GM19324 (cell line): Measurements from ENCODE around the gene DYNC1LI1.
"Not testable (repeated sequence)": the region's sequence is repeated elsewhere in the genome, so short reads cannot be mapped to it uniquely, and the experiment has no call there.

Experiments used
- ATAC-seq: cut with Tn5 transposase; IDR thresholded peaks from one replicate; pipeline ENCODE4 v1.9.1; 2021; ENCODE audit warnings: mild to moderate bottlenecking, moderate library complexity; ENCODE audit not compliant: unreplicated experiment, low FRiP score

Gene DYNC1LI1

DNA sequence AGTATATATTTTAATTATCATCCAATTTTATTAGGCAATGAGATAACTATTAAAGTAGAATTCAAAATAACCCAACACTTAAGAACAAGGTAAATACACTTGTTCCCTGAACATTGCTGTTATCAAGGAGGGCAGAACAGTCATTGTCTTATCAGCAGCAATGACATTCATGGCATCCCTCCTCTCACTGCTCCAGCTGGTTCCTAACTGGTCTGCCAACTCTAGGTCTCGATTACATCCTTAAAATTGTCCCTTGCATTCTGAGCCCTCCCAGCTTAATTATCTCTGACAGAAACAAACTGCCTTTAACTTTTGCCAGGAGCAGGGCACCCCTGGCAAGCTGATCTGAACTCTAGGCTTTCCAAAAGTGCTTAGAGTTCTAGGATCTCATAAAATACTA, 14.0 kb upstream of the DYNC1LI1 start:
- no peak for ATAC-seq

DNA sequence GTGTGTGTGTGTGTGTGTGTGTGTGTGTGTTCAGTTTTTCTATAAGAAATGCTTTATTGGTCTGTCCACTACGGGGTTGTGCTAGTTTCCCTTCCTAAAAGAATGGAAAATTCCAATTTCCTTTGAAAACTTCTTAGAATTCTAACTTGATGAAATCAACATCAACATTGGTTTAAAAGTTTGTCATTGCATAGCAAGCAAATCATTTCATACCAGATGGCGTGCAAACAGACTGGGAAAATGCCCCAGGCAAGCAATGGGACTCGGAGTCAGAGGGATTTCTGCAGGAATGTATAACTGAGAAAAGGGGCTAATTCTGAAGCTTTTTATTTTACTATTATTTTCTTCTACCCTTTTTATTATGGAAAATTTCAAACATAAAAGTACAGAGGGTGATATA, 13.1 kb upstream of the DYNC1LI1 start:
- ATAC-seq = no peak

DNA sequence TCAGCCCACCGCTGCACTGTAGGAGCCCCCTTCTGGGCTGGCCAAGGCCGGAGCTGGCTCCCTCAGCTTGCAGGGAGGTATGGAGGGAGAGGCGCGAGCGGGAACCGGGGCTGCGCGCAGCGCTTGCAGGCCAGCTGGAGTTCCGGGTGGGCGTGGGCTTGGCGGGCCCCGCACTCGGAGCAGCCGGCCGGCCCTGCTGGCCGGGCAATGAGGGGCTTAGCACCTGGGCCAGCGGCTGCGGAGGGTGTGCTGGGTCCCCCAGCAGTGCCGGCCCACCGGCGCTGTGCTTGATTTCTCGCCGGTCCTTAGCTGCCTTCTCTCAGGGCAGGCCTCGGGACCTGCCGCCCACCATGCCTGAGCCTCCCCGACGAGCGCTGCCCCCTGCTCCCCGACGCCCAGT, 8.0 kb upstream of the DYNC1LI1 start:
- ATAC-seq = not testable (repeated sequence)

DNA sequence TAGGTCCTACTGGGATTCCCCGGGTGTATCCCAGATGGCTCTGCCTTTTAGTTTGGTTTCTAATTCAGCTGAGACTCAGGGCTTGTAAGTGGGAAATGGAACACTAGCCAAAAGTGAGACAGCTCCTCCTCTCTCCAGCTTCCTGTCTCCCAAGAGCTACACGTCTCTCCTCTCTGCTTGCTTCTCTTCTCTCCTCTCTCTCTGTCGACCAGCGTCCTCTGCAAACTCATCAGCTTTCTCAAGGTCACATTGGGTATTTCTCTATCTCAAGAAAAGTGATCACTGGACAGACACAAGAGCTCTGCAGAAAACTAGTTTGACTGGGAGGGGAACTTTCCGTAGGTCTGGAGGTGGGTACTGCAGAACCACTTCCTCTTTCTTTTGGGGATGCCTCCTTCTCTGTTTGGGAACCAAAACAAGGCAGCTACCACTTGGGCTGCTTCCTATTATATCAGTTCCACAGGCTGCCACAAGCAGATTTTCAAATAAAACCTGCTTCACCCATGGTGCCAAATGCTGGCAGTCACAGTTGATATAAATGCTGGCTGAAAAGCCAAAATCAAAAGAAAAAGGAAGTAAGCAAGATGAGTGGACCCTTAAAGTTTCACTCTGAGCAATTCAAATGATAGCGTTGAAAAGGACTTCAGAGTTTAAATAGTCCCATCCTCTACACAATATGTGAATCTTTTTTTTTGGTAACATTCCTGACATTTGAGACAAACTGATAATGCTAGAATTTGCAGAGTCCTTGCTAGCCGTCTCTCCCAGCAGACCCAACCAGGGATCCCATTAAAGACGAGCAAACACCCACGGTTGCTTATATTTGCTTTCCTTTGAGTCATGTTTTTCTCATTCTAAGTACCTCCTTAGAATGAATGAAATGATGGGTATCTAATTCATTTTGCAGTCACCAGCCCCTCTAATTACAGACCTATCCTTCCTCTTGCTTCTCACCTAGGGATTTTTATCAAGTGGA, 7.2 kb upstream of the DYNC1LI1 start:
- ATAC-seq = peak; percentile 88

DNA sequence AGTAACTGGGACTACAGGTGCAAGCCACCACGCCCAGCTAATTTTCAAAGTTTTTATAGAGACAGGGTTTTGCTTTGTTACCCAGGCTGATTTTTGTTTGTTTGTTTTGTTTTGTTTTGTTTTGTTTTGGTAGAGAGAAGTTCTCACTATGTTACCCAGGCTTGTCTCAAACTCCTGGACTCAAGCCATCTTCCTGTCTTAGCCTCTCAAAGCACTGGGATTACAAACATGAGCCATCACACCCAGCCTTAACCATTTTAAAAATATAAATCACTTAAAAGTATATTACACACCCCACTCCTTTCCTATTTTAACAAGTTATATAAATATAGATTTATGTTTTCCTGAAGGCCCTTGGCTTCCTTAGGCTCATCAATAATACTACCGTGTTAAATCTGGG, 6.5 kb upstream of the DYNC1LI1 start:
- no peak for ATAC-seq

DNA sequence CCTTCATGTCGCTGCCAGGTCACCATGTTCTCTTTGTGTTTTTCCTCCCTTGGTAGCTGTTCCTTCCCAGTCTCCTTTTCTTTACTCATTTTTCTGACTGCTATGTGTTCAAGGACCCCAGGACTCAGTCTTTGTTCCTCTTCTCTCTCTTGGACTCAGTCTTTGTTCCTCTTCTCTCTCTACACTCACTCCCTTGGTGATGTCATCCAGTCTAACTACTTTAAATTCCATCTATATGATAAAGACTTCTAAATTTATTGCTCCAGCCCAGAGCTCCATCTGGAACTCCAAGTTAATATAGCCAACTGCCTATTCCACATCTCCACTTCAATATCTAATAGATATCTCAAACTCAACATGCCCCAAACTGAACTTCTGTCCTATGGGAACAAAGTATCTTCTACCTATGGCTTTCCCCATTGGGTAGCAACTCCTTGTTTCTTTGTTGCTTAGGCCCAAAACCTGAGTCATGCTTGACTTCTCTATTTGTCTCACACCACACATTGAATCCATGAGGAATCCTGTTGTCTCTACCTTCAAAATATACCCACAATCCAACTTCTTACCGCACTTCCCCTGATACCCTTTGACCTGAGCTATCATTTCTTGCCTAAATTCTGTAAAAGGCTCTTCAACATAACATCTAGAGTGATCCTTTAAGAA, 4.9 kb upstream of the DYNC1LI1 start:
- ATAC-seq = no peak

DNA sequence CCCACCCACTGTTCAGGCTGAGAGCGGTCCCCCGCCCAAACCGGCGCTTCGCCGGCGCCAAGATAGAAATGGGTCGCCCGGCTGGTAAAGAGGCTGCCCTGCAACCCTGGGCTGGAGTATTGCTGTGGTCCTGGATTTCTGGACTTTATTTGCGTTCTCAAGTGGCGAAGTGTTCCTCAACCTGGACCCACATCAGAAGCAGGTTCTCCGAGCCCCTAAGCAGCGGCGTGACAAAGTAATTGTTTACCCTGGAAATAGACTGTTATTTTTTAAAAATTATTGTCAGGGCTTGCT, 481 bp upstream of the DYNC1LI1 start:
- ATAC-seq = no peak

DNA sequence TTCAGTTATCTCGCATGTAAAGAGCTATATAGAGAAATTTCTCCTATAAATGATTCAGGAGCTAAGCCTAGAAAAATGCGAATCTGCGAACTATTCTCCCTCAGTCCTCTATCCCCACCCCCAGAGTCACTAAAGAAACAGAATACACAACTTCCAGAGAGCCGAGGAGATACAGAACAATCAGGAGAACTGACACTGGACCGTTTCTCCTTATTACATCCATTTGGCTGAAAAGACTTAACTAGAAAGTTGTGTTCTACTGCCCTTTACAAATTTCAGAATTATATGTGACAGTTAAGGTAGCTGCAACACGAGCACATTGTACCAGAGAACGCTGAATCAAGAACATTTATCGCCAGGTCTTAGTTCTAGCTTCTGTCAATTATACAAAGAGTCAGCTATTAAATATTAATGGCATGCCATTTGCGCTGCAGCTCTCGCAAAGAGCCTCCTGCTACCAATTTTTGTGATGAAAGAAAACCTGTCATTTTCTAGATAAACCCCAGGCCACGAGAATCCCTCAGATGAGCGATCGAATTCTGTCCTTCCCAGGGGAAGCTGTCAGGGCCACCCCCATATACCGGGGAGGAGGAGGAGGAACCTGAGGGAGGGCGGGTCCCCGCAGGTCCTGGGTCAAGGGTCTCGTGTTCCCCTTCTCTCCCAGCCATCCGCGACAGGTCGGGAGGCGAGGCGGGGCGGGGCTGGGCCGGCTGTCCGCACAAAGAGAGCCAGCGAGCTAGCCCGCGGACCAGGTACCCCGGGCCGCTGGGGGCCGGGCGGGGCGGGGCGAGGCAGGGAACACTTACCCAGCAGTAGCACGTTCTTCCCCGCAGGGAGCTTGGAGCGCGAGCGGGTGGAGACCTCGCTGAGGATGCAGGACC, 878 bp downstream of the DYNC1LI1 start:
- peak; percentile 48 for ATAC-seq

DNA sequence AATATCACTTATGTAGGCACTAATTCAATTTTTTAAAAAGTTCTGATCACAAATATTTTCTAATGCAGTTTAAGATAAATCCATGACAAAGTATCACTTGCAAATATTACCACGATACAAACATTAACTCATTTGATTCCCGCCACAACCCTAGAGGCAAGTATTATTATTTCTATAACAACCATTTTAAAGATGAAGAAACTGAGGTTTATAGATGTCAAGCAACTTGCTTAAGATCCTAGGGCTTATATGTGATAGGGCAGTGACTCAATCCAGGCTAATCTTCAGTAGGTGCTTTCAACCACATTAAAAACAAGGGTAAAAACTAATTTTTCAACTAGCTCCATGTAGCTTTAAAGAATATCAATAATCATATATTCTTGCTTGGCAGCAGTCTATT, 1.7 kb downstream of the DYNC1LI1 start:
- no peak for ATAC-seq

DNA sequence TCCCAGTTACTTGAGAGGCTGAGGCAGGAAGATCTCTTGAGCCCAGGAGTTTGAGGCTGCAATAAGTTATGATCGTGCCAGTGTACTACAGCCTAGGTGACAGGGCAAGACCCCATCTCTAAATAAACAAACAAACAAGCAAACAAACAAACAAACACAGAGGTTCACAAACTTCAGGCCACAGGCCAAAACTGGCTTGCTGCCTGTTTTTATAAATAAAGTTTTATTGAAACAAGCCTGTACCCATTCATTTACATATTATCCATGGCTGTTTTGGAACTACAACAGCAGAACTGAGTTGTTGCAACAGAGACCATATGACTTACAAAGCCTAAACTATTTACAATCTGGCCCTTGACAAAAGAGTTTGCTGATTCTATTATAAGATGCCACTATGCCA, 6.5 kb downstream of the DYNC1LI1 start:
- no peak for ATAC-seq

DNA sequence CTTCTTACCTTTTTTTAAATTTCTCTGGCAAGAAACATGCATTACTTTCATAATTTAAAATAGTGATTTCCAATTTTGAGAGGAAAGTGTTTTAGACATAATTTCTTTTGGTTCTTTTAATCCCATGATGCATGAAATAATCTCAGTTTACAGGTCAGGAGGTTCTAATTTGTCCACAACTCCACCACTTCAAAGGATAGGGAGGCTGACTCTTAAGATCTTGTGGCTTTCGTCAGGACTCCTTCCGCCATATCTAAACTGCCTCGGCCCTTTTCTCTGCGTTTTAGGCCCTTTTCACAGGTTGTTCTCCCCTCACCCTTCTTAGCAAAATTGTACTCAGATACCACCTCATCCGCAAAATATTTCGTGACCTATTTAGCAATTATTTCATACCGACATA, 8.0 kb downstream of the DYNC1LI1 start:
- no peak for ATAC-seq

DNA sequence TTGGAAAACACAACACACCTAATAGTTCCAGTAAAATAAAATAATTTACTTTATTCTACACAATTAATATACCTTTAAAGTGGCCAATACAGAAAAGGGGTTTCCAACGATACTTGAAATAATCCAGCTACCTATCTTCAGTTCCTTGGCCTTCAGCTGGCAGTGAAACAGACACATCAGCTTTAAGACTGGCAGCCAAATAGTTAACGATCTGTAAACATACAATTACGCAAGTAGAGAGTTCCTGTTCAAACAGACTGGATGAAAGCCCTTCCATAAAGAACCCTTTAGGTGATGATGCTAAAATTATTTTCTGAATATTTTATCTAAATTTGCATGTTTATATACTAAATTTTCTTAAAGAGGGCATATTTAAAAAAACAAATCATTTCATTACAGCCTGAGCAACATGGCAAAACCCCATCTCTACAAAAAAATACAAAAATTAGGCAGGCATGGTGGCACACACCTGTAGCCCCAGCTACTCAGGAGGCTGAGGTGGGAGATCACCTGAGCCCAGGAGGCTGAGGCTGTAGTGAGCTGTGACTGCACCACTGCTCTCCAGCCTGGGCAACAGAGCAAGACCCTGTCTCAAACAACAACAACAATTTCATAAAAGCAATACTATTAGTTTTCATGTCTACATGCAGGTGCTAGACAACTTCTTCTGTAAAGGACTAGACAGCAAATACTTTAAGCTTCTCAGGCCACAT, 12.9 kb downstream of the DYNC1LI1 start:
- no peak for ATAC-seq

DNA sequence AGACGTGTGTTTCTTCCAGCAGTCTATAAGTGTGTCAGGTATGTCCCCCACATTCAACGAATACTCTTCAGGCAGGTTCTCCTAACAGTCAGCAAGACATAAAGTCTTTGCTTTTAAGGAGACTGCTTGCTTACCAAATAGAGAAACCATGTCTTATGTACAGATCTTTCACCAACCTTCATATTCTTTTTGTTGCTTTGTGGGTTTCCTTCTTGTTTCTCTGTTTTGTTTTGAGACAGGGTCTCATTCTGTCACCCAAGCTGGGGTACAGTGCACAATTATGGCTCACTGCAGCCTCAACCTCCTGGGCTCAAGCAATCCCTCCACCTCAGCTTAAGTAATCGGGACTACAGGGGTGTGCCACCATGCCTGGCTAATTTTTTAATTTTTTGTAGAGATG, 14.3 kb downstream of the DYNC1LI1 start:
- ATAC-seq = no peak

DNA sequence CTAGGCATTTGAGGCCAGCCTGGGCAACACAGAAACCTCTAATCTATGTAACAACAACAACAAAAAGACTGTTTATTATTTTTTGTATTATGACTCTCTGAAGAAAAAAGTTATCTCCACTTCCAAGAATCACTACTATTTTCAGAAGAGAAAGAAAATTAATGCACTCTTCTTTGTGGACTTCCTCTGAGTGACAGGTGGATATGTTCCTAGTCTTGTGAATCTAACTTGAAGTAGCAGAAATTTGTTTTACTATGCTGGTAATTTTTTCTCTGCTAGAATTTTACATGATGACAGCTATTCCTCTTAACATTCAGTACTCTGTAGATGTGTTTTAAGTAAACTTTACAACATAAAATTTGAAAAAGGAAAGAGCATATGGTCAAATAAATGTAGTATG, 16.7 kb downstream of the DYNC1LI1 start:
- ATAC-seq = no peak

DNA sequence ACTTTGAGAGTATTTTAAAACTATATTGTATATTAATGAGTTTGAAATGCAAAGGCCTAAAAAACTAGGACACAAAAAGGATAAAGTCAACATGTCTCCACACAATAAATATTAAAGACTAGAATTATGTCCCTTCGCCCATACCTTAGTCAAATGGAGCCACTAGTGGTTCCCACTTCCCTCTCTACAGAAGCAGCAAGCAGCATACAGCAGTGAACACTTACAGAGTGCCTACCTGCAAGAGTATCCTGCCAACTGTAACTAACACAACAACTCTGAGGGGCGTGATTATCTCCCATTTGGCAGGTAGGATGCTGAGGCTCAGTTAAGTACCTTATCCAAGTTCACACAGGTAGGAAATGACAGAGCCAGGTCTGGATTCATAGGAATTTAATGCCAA, 17.2 kb downstream of the DYNC1LI1 start:
- ATAC-seq = no peak

DNA sequence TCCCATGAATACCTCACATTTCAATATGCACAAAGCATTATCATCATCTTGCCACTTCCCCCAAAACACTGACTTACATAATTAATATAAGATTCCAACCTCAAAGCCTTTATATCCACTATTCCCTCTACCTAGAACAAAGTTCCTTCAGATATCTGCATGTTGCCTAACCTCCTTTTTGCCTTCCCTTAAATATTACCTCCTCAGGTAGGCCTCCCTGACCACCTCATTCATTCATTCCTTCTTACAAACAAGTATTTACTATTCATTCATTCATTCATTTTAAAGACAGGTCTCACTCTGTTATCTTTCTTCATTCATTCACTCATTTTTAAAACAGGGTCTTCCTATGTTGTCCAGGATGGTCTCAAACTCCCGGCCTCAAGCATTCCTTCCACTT, 18.6 kb downstream of the DYNC1LI1 start:
- no peak for ATAC-seq

DNA sequence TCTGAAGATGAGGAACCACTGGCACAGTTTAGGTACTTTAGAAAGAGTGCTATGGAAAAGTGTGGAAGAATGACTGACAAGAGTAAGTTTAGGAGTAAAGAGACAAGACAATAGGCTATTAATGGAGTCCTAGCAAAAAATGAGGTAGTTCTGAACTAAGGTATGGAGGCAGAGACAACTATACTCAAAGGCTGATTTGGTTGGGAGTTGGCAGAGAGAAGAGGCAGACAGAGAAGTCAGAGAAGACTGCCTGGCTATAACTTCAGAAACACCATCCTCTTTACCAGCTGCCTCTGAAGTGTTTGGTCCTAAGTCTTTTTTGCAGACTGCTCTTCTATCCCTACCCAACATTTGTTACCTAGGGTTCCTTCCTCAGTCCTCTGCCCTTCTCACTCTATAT, 19.2 kb downstream of the DYNC1LI1 start:
- no peak for ATAC-seq

DNA sequence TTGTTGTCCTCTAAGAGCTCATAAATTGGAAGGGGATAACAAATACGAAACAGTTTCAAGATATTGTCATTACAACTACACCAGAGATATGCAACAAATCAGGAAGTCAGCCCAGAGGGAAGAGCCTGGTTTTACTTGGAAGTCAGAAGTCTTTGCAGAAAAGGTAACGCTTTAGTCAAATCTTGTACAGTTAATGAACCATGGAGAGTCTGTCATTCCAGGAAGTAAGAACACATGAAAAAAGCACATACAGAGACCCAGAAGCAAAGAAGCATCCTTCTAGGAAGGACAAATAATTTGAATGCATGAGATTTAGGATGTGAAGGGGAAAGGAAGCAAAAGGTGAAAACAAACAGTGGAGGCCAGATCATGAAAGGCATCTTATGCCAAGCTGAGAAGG, 19.6 kb downstream of the DYNC1LI1 start:
- ATAC-seq = no peak

DNA sequence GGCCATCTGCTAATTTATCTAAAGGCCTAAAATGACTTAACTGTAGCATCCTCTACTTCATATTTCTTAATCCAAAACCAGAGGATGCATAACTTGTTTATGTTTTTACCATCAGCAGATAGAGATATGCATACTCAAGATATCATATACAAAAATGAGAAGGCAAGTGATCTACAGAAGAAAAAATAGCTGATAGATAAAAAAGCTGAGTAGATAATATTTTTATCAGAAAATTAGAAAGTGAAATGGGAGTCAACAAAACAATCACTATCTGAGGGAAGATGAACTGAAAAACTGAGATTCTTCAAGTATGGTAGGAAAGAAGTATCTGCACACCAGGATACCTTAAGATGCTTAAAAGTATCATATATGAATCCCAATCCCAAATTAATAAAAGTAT, 25.4 kb downstream of the DYNC1LI1 start:
- no peak for ATAC-seq

DNA sequence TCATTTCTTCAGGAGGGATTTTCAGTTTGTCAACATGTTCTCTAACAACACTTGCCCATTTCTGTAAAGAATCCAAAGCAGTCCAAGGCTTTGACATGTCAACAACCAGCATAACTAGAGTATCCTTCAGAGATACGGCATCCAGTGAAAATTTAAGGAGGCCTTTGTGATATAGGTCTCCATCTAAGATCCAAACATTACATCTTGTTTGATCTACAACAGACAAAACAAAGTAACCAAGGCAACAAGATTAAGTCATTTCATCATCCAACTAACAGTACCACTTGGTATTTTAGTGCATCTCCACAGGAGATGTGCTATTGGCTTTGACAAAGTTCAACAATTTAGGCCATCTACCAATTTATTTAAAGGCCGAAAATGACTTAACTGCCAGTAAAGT, 25.8 kb downstream of the DYNC1LI1 start:
- ATAC-seq = no peak

DNA sequence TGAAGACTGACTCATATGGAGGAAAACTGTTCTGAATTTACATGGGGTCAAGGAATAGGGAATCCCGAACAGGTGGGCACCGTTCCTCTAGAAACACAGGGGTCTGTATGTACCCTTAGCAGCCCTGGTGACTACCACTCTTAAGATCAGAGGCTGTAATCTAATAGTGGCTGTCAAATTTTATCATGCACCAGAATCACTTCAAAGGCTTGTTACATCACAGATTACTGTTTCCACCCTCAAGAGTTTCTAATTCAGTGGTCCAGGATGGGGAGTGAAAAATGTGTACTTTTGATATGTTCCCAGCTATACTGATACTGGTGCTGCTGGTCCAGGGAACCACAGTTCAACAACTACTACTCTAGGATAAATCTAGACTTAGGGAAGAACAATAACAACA, 27.9 kb downstream of the DYNC1LI1 start:
- ATAC-seq = no peak
